GM18868 (cell line): ENCODE results near the gene AFAP1L1.

Source experiments
- ATAC-seq: cut with Tn5 transposase; IDR thresholded peaks from one replicate; pipeline ENCODE4 v1.9.1; 2021; ENCODE audit warnings: mild to moderate bottlenecking, moderate library complexity; ENCODE audit not compliant: unreplicated experiment

The AFAP1L1 gene

DNA sequence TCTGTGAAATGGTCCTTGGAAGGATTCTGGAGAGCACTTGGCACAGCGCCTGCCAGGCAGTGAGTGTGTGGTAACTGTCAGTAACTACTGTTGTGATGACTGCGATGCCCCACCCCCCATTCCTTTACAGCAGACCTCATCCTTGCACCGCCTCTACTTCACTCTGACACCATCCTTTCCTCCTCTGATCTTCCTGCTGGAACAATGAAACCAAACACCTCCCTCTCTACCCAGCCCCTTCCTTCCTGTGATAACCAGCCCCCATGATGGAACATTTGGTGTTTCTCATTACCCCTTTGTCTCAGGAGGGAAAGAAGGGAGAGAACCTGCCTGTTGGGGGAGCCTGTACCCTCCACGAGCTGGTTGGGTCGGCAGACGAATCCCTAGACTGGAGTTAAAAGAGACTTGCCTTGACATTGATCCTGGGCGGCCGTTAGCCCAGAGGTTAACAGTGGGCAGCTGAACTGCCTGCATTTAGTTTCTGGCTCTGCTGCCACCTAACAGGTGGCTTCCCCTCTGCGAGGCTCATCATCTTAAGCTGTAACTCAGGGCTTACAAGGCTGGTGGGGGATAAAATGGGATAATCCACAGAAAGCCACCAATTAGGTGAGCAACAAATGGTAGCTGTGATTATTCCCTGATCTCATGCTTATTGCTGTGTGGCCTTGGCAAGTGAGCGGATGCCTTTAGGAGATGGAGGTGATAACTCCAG is 39.4 kb downstream of the AFAP1L1 start:
- no peak for ATAC-seq

DNA sequence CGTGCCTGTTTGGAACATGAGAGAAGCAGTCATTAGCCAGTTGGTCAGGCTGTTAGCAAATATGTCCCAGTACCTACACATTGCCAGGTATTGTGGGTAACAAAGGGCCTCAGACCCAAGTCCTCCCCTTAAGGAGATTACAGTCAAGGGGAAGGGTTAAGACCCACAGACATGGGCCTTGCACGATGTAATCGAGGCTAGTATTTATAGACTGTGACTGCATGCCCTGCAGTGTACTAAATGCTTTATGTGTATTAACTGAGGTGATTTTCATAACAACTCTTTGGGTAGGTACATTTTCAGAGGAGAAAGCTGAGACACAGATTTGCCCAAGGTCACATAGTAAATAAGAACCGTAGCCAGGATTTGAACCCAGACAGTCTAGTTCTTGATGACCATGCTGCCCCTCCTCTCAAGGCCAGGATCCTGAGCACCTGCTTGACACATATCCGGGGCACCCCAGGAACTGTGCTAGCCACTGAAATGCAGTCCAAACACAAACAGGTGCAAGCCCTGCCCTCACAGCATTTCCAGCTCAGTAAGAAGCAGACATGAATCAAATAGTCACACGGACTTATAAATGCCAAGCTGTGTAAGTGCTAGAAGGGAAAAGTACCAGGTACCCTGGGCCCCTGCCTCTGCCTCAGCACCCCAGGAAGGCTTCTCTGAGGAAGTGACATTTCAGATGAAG is 41.6 kb downstream of the AFAP1L1 start:
- ATAC-seq = no peak

DNA sequence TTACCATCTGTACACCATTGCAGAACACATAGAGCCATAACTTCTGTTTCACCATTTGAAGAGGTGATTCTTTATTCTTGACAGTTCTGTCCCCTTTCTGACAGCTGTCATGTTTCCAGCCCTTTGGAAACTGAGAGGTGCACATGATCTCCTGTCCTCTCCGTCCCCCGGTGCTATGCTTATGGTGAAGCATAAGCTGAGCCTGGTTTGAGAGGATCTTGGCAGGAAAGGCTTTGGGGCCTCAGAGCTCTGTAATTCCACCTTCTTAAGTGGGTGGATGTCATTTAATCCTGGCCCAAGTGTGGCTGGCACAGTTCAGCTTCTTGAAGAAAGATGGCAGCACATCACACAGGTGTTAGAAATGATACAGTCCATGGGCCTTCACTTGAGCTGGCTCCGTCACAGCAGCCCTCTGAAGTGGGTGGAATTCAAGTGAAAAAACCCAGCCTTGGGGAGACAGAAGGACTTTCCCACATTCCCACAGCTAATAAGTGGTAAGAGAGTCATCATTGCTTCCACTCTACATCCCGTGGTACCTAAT is 43.0 kb downstream of the AFAP1L1 start:
- ATAC-seq = no peak

DNA sequence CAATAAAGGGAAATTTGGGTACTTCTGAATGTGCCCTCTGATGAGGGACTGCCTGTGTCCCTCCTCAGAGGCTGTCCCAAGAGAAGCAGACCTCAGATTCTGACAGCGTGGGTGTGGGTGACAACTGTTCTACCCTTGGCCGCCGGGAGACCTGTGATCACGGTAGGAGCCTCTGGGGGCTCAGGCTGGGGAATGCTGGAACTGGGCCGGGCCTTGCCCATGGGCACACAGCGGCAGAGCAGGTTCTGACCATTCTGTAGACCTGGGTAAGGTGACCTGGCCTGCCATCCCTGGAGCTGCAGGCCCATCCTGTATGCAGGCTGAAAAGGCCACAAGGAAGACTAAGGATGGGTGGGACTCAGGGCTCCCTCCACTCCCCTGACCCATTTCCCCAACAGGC is 44.1 kb downstream of the AFAP1L1 start:
- no peak for ATAC-seq

DNA sequence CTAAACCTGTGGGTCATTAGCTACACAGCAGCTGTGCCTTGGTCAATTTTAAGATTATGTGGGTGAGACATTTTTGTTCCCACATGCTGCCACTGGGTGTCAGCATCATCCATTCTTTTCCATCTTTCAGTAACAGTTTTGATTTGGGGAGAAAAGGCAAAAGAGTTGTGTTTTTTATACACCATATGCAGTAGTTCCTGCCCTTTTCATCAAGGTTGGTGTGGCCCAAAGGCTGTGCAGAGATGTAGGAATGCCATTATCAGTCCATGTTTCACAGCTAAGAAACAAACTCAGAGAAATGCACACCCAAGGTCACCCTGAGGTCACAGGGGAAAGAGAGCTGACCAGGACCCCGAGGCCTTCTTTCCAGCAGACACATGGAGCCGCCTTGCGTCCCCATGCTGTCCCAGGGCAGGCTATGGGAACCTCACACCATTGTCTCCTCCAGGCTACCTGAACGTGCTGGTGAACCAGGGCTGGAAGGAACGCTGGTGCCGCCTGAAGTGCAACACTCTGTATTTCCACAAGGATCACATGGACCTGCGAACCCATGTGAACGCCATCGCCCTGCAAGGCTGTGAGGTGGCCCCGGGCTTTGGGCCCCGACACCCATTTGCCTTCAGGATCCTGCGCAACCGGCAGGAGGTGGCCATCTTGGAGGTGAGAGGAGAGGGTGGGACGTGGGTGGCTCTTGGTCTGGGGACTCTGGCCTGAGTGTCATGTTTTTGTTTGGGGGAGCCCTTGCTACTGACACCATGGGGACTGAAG is 45.8 kb downstream of the AFAP1L1 start:
- peak; percentile 80 for ATAC-seq

DNA sequence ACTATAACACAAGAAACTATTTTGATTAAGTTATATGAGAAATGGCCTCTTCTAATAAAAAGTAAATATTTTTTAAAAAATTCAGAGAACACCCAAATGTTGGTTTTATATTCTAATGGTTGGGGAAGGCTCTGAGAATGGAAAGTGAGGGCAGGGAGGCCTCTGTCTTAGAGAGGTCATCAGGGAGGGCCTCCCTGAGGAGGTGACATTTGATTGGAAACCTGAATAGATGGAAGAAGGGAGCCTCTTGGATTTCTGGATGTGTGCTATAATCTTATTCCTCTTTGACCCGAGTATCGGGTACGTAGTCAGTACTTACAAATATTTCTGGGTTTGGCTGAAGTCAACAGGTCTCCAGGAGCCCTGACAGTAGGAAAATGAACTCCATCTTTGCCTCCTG is 47.5 kb downstream of the AFAP1L1 start:
- no peak for ATAC-seq

DNA sequence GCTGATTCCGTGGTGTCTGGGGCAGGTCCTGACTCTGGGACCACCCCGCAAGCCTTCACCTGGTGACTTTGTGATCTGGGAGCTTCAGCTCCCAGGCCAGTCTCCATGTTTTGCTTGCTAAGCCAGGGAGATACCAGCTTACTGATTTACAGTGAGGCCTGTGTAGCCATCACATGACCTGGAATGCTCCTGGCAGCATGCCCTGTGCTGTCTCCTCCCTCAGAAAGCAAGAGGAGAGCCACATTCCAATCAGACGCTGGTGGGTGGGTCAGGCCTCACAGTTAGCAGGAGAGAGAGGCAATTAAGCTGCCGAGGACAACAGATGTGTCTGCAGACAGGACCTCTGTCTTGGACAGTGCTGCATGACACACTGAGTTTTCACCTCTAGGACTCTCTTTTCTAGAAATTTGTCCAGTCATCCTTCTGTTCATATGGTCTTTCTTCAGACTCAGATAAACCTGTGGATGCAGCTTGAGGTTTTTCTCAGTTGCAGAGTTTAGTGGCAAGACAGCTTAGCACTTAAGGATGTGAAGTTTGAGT is 49.2 kb downstream of the AFAP1L1 start:
- no peak for ATAC-seq

DNA sequence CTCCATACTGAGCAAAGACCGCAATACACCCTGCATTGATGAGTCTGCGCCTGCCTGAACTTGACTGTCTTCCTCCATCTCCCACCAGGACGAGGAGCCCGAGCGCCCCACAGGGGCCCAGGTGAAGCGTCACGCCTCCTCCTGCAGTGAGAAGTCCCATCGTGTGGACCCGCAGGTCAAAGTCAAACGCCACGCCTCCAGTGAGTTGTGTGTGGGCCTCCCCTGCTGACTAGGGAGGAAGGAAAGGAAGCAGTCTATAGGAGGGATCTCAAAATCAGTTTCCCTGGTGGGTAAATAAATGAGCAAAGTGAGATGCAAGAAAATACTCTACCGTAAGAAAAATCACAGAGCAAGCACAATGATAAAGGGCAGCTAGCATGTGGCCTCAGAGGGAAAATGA is 50.9 kb downstream of the AFAP1L1 start:
- no peak for ATAC-seq

DNA sequence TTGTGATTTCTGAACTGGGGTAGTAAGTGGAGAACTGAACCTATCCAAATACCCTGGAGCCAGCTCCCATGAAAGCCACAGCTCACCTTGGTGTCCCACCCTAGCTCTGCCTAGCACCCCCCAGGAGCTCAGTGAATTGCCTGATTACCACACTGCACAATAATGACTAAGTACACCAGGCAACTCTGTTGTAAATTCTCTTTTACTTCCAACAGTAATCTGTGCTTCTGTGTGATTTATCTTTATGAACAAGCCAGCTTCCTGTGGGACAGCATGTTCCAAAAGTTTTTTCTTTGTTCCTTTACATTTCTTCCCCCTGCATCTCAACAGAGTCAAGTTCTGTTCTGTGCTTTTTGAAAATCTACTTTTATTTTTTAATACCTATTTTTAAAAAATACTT is 51.6 kb downstream of the AFAP1L1 start:
- ATAC-seq = no peak

DNA sequence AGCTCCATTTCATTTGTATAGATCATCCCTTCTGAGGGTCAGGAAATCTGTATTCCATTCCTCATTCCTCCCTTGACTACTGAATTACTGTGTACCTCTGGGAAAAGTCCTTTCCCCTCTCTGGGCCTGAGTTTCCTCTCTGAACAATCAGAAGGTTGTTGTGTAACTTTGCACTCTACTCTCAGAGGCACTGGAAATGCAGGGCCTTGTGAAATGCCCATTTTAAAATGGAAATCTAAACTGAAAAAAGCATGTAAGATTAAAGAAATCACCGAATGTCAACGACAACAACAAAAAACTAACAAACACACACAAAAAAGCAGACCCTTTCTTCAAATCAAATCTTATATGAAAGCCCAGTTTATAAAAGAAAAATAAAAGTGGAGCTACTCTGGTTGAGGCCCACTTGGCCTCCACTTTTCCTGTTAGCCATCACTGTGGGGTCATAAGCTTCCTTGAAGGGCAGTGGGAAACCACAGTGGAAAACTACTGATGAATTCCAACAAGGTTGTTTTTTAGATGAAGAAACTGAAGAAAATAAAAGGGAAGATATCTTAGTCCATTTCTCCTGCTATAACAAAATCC is 52.1 kb downstream of the AFAP1L1 start:
- no peak for ATAC-seq

DNA sequence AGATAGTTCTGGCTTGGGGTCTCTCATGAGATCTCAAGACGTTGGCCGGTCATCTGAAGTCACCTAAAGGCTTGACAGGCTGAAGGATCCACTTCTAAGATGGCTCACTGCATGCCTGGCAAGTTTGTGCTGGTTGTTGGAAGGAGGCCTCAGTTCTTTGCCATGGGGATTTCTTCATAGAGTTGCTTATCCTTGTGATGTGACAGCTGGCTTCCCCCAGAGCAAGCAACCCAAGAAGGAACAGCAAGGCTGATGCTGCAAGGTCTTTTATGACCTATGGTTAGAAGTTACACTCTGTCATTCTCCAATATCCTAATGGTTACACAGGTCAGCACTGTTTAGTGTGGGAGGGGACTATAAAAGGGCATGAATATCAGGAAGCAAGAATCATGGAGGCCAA is 53.0 kb downstream of the AFAP1L1 start:
- no peak for ATAC-seq

DNA sequence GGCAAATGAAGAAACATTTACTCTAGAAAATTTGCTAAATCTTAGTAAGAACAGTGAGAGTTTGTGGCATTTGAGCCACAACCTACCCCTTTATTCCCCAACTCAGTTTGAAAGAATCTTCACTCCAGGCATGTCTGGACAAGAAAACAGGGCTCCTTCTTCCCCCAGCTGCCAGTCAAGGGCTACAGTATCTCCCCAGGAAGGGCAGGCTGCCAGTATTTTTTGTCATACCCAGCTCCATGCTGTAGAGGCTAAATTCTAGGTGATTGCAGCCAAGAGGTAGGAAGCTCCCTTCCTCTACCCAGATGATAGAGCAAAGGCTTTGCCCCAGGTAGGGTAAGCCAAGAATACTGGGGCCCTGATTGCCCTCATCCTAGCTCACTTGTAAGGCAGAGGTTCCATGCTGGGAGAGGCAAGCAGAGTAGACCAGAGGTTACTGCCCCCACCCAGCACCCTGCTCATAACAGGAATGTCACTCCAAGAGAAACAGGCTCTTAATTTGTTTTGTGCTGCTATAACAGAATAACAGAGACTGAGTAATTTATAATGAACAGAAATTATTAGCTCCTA is 53.6 kb downstream of the AFAP1L1 start:
- ATAC-seq = no peak

DNA sequence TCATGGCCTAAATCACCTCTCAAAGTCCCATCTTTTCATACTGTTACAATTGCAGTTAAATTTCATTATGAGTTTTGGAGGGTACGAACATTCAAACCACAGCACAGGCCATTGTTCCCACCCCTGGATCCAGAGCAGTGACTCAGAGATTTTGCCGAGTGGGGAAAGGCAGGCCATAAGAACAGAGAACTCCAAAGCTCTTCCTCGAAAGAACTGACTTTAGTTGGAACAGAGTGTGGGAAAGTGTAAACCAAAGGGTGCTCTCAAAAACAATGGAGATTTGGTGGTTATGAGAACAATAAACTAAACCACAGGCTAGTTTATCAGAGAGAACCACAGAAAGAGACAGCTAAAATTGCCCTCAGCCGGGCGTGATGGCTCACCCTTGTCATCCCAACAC is 54.2 kb downstream of the AFAP1L1 start:
- ATAC-seq = no peak

DNA sequence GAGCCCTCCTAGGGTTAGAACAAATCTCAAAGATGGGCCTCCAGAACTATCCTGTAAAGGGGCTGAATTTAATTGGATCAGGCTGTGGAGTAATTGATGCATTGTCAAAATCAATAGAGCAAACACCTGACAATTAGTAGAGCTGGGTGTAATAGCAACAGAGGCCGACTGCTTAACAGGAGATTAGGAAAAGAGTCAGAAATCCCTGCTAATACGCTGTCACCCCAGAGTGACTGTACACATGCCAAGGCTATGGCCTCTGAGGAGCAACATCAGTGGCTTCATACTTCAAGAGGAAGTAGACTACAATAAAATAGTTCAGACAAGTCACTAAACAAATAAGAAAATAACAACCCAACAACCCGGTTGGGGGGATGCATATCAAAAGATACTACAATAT is 55.0 kb downstream of the AFAP1L1 start:
- ATAC-seq = no peak

DNA sequence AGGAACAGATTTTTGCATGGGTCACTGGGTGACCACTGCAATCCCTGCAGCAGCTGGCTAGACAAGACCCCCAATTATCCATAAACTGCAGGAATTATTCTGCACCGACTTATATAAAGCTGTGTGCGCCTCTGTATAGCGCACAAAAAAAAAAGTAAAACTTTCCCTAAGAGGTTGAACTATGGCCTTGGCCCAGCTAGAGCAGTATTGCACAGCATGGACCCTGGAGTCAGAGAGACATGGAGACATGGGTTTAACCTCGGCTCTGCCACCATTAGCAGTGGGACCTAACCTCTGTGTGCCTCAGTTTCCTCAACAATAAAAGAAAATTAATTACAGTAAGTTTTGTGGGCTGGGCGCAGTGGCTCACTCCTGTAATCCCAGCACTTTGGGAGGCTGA is 56.5 kb downstream of the AFAP1L1 start:
- no peak for ATAC-seq

DNA sequence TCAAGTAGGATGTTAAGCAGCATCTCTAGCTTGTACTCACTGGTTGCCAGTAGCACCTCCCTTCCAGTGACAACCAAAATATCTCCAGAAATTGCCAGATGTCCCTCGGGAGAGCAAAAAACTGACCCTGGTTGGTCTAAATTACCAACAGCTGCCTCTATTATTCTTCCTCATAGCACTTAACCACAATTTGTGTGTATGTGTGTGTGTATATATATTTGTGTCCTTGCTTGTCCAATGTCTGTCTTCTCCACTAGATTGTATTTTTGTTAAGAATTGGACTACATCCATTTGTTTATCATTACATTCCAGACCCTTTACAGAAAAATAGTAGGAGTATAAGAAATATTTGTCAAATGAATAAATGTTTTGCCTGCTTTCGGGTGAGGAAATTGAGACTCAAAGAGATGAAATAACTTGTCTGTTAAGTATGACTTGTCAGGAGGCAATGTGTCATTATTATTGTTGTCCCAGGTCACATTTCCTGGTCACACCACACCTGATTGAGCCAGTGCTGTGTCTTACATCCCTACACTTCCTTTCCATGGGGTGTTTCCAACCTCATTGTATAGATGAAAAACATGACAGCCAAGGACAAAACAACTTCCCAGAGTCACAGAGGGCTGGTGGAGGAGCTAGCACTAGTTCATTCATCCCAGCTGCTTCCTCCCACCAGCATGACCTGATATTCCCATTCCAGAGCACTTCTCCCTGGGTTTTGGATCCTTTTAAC is 62.2 kb downstream of the AFAP1L1 start:
- ATAC-seq = no peak

DNA sequence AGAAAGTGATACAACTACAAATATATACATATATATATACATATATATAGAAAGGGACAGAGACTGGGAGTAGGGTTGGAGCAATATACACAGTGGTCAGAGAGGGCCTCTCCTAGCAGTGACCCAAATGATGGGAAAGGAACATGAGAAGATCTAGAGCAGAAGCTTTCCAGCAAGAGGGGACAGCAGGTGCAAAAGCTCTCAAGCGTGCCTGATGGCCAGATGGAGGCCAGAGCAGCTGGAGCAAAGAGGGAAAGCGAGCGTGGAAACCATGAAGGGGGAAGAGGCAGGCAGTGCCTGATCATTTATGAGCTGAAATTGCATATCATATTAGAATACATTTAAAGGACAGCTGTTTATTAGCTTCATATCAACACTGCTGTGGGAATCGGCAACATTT is 66.1 kb downstream of the AFAP1L1 start:
- ATAC-seq = no peak

DNA sequence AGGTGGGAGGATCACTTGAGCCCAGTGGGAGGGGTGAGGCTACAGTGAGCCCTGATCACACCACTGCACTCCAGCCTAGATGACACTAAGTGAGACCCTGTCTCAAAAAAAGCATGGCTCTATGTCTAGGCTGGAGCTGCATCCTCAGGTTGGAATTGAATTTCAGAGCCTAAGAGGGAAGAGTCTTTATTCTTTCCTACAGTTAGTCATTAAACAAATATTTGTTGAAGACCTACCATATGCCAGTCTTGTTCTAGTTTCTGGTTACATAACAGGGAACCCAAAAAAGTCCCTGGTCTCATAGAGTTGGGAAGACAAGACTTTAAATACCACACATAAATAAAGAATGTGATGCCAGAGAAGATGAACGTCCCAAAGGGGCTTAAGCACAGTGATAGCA is 66.7 kb downstream of the AFAP1L1 start:
- ATAC-seq = no peak

DNA sequence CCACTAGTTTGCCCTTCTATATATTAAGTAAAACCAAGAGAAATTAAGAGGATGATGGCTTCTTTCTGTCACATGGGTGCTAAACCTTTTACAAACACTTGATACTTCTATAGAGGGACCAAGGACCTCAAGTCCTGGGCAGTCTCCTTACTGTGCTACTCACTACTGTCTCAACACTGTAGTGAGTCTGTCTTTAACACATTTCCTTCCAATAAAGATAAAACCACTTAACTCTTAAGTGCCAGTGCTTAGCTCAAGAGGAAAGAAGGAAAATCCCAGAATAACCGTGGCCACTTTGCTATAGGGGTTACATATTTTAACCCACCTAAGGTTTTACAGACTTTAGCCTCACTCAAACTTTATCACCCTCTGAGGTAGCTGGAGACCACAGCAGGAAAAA is 69.3 kb downstream of the AFAP1L1 start:
- no peak for ATAC-seq

DNA sequence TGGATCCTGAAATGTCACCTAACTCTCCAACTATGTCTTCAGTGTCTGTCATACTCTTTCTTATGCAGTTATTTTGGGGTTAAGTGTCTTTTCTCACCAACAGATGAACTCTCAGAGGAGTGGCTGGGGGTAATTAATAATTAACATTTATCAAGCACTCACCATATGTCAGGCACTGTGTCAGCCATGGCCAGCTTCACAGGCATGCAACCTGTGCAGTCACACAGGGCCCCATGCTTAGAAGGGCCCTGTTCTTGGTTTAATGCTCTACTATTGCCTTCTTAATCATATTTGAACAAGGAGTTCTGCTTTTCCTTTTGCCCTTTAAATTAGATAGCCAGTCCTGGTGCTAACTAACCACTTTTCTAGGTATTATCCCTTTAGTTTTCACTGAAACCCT is 70.2 kb downstream of the AFAP1L1 start:
- ATAC-seq = no peak
